SK-N-SH treated with all-trans-retinoic acid at 6 μM for 48 hours (cell line): Measurements from ENCODE around the gene GCC2.

Experiments used
- ATAC-seq: fragments of 200-7000 bp; cut with Tn5 transposase; 3 replicates; pipeline ENCODE4 v1.9.1; 2020; ENCODE audit warnings: mild to moderate bottlenecking, moderate library complexity
- BACH2 ChIP-seq: fragments of 250-450 bp; sonication (Bioruptor Pico); IDR thresholded peaks from 2 replicates; pipeline ENCODE4 v1.9.0; 2021; ENCODE audit warnings: mild to moderate bottlenecking, borderline replicate concordance
- CREB5 ChIP-seq: fragments of 250-450 bp; sonication (Bioruptor Pico); IDR thresholded peaks from 2 replicates; pipeline ENCODE4 v1.5.1; 2020; ENCODE audit warnings: low read depth, mild to moderate bottlenecking, moderate library complexity
- CSDC2 ChIP-seq: fragments of 250-450 bp; sonication (Bioruptor Pico); IDR thresholded peaks from 2 replicates; pipeline ENCODE4 v1.5.0; 2020; ENCODE audit warnings: mild to moderate bottlenecking, moderate library complexity
- CSRNP3 ChIP-seq: fragments of 250-450 bp; sonication (Bioruptor Pico); IDR thresholded peaks from 2 replicates; pipeline ENCODE4 v1.5.1; 2021; ENCODE audit warnings: mild to moderate bottlenecking, moderate library complexity
- GLIS3 ChIP-seq: fragments of 250-450 bp; sonication (Bioruptor Pico); IDR thresholded peaks from 2 replicates; pipeline ENCODE4 v1.5.0; 2020; ENCODE audit warnings: mild to moderate bottlenecking, moderate library complexity
- ISL1 ChIP-seq: fragments of 250-450 bp; sonication (Bioruptor Pico); IDR thresholded peaks from 2 replicates; pipeline ENCODE4 v2.1.2; 2022; ENCODE audit warnings: mild to moderate bottlenecking, moderate library complexity
- OSR1 ChIP-seq: fragments of 250-450 bp; sonication (Bioruptor Pico); IDR thresholded peaks from 2 replicates; pipeline ENCODE4 v1.8.0; 2022; ENCODE audit warnings: moderate library complexity, mild to moderate bottlenecking, inconsistent platforms
- RARB ChIP-seq: fragments of 250-450 bp; sonication (Bioruptor Pico); IDR thresholded peaks from 2 replicates; pipeline ENCODE4 v1.8.0; 2021; ENCODE audit warnings: mild to moderate bottlenecking, moderate library complexity
- SNAI2 ChIP-seq: fragments of 250-450 bp; sonication (Bioruptor Pico); IDR thresholded peaks from 2 replicates; pipeline ENCODE4 v1.5.0; 2020; ENCODE audit warnings: mild to moderate bottlenecking, moderate library complexity
- TOX ChIP-seq: fragments of 250-450 bp; sonication (Bioruptor Pico); IDR thresholded peaks from 2 replicates; pipeline ENCODE4 v1.8.0; 2021; ENCODE audit warnings: mild to moderate bottlenecking, moderate library complexity, borderline replicate concordance
- ZFP3 ChIP-seq: fragments of 250-450 bp; sonication (Bioruptor Pico); IDR thresholded peaks from 2 replicates; pipeline ENCODE4 v1.5.0; 2020; ENCODE audit warnings: mild to moderate bottlenecking, moderate library complexity
- ZFP30 ChIP-seq: fragments of 450-650 bp; formaldehyde crosslinking; IDR thresholded peaks from 2 replicates; pipeline ENCODE4 v1.5.0; 2022; ENCODE audit warnings: mild to moderate bottlenecking, moderate library complexity
- ZNF565 ChIP-seq: fragments of 450-650 bp; formaldehyde crosslinking; conservative IDR thresholded peaks from 2 replicates; pipeline ENCODE4 v1.5.0; 2020; ENCODE audit warnings: low read depth, mild to moderate bottlenecking, moderate library complexity
- ZNF70 ChIP-seq: fragments of 450-650 bp; formaldehyde crosslinking; IDR thresholded peaks from 2 replicates; pipeline ENCODE4 v1.5.0; 2020; ENCODE audit warnings: mild to moderate bottlenecking, moderate library complexity
- ZNF8 ChIP-seq: fragments of 450-650 bp; formaldehyde crosslinking; IDR thresholded peaks from 2 replicates; pipeline ENCODE4 v1.5.0; 2020; ENCODE audit warnings: mild to moderate bottlenecking, moderate library complexity
- TF ChIP-seq, protein P1 (sequence below): fragments of 250-450 bp; sonication (Bioruptor Pico); IDR thresholded peaks from 2 replicates; pipeline ENCODE4 v1.8.0; 2020; ENCODE audit warnings: mild to moderate bottlenecking, moderate library complexity, borderline replicate concordance
- TF ChIP-seq, protein P2 (sequence below): fragments of 250-450 bp; sonication (Bioruptor Pico); IDR thresholded peaks from 2 replicates; pipeline ENCODE4 v1.8.0; 2021; ENCODE audit warnings: low read depth, mild to moderate bottlenecking, moderate library complexity, borderline replicate concordance
- TF ChIP-seq, protein P3 (sequence below): fragments of 250-450 bp; sonication (Bioruptor Pico); IDR thresholded peaks from 2 replicates; pipeline ENCODE4 v1.5.0; 2020; ENCODE audit warnings: mild to moderate bottlenecking, moderate library complexity

The GCC2 gene

DNA sequence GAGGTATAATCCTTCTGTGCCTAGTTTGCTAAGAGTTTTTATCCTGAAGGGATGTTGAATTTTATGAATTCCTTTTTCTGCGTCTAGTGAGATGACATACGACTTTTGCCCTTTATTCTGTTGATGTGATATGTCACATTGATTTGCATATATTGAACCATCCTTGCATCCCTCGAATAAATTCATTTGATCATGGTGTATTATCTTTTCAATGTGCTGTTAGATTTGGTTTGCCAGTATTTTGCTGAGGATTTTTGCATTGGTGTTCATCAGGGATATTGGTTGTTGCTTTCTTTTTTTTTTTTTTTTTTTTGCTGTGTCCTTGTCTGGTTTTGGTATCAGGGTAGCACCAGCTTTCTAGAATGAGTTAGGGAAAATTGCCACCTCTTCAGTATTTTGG is 9.1 kb downstream of the GCC2 start (continued):
- TF ChIP-seq CREB5 (no peak), ZNF8 (CRISPR knock-in tag) (no peak), CSDC2 (CRISPR knock-in tag) (no peak), GLIS3 (CRISPR knock-in tag) (no peak), ZFP30 (CRISPR knock-in tag) (no peak), ISL1 (CRISPR knock-in tag) (no peak), RARB (CRISPR knock-in tag) (no peak), SNAI2 (CRISPR knock-in tag) (no peak), OSR1 (no peak)
- TF ChIP-seq, protein P1, sequence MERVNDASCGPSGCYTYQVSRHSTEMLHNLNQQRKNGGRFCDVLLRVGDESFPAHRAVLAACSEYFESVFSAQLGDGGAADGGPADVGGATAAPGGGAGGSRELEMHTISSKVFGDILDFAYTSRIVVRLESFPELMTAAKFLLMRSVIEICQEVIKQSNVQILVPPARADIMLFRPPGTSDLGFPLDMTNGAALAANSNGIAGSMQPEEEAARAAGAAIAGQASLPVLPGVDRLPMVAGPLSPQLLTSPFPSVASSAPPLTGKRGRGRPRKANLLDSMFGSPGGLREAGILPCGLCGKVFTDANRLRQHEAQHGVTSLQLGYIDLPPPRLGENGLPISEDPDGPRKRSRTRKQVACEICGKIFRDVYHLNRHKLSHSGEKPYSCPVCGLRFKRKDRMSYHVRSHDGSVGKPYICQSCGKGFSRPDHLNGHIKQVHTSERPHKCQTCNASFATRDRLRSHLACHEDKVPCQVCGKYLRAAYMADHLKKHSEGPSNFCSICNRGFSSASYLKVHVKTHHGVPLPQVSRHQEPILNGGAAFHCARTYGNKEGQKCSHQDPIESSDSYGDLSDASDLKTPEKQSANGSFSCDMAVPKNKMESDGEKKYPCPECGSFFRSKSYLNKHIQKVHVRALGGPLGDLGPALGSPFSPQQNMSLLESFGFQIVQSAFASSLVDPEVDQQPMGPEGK (CRISPR knock-in tag): no peak

- TF ChIP-seq BACH2 (no peak), TOX (CRISPR knock-in tag) (no peak), OSR1 (no peak), ZNF565 (no peak), ISL1 (CRISPR knock-in tag) (no peak)
- no peak for ATAC-seq
These were observed 10.4 kb downstream of the GCC2 start for GRCh38 chr2:108459441-108459840.

DNA sequence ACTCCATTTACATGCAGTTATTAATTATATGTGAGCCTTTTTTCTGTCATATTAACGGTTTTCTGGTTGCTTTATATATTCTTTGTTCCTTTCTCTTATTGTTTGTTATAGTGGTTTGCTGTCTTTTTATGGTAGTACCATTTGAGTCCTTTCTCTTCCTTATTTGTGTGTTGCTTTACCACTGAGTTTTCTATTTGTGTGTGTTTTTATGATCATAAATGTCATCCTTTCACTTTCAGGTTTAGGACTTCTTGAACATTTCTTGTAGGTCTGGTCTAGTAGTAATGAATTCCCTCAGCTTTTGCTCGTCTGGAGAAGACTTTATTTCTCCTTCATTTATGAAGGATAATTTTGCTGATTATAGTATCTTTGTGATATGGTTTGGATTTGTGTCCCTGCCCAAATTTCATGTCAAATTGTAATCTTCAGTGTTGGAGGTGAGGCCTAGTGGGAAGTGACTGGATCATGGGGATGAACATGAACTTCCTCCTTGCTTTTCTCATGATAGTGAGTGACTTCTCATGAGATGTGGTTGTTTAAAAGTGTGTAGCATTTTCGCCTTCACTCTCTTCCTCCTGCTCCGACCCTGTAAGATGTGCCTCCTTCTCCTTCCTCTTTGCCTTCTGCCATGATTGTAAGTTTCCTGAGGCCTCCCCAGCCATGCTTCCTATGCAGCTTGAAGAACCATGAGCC is 11.5 kb downstream of the GCC2 start:
- TF ChIP-seq TOX (CRISPR knock-in tag): no peak
- TF ChIP-seq, protein P2, sequence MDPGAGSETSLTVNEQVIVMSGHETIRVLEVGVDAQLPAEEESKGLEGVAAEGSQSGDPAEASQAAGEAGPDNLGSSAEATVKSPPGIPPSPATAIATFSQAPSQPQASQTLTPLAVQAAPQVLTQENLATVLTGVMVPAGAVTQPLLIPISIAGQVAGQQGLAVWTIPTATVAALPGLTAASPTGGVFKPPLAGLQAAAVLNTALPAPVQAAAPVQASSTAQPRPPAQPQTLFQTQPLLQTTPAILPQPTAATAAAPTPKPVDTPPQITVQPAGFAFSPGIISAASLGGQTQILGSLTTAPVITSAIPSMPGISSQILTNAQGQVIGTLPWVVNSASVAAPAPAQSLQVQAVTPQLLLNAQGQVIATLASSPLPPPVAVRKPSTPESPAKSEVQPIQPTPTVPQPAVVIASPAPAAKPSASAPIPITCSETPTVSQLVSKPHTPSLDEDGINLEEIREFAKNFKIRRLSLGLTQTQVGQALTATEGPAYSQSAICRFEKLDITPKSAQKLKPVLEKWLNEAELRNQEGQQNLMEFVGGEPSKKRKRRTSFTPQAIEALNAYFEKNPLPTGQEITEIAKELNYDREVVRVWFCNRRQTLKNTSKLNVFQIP (CRISPR knock-in tag): no peak
- TF ChIP-seq CREB5: no peak
- TF ChIP-seq, protein P1 (CRISPR knock-in tag): no peak
- no peak for TF ChIP-seq RARB (CRISPR knock-in tag)
- no peak for TF ChIP-seq SNAI2 (CRISPR knock-in tag)
- no peak for TF ChIP-seq CSRNP3 (CRISPR knock-in tag)
- TF ChIP-seq, protein P3, sequence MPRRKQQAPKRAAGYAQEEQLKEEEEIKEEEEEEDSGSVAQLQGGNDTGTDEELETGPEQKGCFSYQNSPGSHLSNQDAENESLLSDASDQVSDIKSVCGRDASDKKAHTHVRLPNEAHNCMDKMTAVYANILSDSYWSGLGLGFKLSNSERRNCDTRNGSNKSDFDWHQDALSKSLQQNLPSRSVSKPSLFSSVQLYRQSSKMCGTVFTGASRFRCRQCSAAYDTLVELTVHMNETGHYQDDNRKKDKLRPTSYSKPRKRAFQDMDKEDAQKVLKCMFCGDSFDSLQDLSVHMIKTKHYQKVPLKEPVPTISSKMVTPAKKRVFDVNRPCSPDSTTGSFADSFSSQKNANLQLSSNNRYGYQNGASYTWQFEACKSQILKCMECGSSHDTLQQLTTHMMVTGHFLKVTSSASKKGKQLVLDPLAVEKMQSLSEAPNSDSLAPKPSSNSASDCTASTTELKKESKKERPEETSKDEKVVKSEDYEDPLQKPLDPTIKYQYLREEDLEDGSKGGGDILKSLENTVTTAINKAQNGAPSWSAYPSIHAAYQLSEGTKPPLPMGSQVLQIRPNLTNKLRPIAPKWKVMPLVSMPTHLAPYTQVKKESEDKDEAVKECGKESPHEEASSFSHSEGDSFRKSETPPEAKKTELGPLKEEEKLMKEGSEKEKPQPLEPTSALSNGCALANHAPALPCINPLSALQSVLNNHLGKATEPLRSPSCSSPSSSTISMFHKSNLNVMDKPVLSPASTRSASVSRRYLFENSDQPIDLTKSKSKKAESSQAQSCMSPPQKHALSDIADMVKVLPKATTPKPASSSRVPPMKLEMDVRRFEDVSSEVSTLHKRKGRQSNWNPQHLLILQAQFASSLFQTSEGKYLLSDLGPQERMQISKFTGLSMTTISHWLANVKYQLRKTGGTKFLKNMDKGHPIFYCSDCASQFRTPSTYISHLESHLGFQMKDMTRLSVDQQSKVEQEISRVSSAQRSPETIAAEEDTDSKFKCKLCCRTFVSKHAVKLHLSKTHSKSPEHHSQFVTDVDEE: no peak
- no peak for TF ChIP-seq ZNF70 (CRISPR knock-in tag)
- no peak for TF ChIP-seq ZNF565
- TF ChIP-seq ZFP30 (CRISPR knock-in tag): no peak
- TF ChIP-seq ZFP3 (CRISPR knock-in tag): no peak
- no peak for ATAC-seq
